NCI-H2081 (cell line): ENCODE data around the gene PRPSAP1.
A peak's percentile ranks its signal among the peaks of the same experiment; 100 is the strongest.
"Not testable (repeated sequence)": the region's sequence is repeated elsewhere in the genome, so short reads cannot be mapped to it uniquely, and the experiment has no call there.

Experiments used
- DNase-seq, 2 experiments: peaks; one replicate each; lab custom pipeline; 2025; lab: John Stamatoyannopoulos, UW

PRPSAP1 gene

DNA sequence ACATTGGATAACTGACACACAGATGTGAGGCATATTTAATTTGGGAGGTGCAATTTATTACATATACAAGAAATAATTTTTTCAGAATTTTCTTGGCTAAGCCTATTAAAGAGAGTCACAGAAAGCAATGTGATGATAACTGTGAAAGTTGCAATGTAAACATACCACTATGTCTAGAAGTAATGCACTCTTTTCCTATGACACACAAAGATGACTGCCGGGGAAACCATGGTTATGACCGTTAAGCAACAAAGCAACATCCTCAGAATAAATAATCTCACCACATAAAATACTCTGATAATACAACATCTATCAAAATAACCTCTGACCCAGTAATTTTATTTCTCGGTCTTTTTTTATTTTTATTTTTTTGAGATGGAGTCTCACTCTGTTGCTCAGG is 35.1 kb downstream of the PRPSAP1 start:
- no peak for DNase-seq

GRCh38 chr17:76317535-76317934 is 36.2 kb downstream of the PRPSAP1 start:
- DNase-seq = no peak

- no peak for DNase-seq
Measured at GRCh38 chr17:76314392-76315227, 39.1 kb downstream of the PRPSAP1 start.

GRCh38 chr17:76312735-76313134 is 41.0 kb downstream of the PRPSAP1 start:
- DNase-seq = no peak

- no peak for DNase-seq
Measured at GRCh38 chr17:76309461-76309860, 44.3 kb downstream of the PRPSAP1 start.

DNA sequence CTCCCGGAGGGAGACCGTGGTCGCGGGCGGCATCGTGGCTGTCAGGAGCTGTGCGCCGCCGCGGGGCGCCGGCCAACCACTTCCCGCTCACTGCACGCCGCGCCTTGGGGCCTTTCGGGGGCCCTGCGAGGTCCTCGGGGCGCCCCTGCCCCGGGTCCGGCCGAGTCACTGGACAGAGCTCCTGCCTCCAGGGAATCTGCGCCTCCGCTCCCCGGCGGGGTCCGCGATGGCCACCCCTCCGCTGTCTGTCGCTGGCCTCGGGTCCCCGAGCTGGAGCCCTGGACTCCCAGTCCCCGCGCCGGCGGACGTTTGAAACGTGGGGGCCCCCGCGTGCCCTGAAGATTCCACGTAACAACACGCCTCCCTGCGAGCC is 45.8 kb downstream of the PRPSAP1 start, which contains the start of gene QRICH2:
Gene QRICH2 (minus strand): TSS at position 311 of the 373 bp plus-strand sequence. CDS start 278 bp downstream, at position 33.
- DNase-seq = no peak

- DNase-seq = no peak
Measured at GRCh38 chr17:76307299-76307965, 46.3 kb downstream of the PRPSAP1 start.

GRCh38 chr17:76305135-76305454 is 48.6 kb downstream of the PRPSAP1 start:
- DNase-seq = not testable (repeated sequence)

DNA sequence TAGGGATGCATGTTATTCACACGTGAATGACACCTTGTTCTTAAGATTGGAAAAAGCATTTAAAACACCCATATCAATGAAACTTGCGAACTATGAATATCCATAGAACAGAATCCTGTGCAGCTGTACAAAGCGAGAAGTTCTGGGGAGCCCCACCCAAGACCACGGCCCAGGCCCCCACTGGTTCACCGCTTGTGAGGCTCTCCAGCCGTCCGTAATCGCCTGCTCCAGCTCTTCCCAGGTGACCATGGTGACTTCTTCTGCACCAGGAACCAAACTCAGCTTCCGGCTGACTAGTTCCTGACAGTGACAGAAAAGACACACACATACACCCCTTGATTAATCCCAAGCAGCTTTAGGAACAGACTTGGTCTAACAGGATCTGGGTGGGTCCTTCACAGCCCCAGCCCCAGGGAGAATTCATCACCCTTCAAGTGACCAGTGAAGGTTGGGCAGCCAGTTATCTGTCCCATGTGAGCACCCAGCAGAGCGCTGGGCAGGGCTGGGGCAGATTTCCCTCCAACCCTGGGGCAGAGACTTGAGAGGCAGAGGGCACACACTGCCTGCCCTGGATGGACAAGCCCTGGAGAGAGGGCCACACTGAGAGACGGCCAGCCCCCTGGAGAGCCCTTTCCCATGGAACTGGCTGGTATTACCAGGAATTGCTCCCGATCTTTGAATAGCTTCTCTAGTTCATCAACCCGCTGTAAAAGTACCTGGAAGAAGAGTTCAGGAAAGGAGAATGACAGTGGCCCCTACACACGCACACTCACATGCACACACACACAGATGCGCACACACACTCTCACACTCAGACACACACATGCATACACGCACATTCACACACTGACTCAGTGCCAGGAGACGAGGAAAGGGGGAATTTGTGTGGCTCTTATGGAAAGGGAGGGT is 49.2 kb downstream of the PRPSAP1 start:
- DNase-seq = no peak

- DNase-seq = no peak
Measured at GRCh38 chr17:76297436-76297835, 56.3 kb downstream of the PRPSAP1 start.

- DNase-seq = no peak
Measured at GRCh38 chr17:76296889-76297288, 56.8 kb downstream of the PRPSAP1 start.

DNA sequence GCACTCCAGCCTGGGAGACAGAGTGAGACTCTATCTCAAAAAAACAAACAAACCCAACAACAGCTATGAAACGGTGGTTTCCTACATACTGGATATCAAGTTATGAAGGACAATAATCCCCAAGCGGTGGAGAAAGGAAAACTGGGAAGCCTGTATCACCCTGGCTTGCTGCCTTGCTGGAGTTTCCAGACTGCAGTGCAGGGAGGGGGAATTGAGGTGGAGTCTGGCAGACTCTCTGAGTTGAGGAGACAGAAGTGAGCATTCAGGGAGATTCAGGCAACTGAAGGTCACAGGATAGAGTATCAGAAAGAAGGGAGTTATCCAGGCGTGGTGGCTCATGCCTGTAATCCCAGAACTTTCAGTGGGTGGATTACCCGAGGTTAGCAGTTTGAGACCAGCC is 57.5 kb downstream of the PRPSAP1 start:
- DNase-seq = no peak

GRCh38 chr17:76293106-76293505 is 60.6 kb downstream of the PRPSAP1 start:
- no peak for DNase-seq

GRCh38 chr17:76292567-76292966 is 61.1 kb downstream of the PRPSAP1 start:
- no peak for DNase-seq

DNA sequence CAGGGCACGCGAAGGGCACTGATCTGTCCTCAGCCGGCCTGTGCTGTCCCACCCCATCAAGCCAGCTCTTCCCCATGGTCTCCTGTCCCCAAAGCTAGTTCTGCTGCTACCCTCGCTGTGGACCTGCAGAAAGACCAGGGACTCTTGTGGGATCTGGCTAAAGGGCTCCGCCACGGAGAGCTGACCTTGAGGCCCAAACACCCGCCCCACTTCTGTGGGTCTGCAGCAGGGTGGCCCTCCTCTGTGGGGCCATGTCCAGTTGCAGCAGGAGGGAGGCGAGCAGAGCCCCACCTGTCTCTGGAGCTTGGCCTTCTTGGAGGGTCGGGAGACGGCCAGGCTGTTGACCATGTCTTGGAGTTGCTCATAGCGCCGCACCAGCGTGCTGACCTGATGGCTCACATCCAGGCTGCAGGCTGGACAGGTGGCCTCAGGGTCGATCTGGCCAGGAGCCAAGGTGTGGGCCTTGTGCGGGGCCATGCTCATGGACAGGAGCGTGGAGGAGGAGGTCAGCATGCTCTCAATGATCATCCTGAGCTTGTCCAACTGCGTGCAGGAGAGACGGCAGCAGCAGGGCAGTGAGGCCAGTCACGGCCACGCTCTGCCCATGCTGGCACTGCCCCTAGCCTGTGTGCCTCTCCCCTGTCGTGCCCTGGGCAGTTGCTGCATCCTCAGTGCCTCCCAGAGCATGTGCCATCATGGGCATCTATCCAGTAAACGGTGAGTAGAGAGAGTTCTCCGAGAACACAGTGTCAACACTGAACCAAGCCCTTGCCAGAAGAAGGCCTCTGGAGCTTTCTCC is 71.9 kb downstream of the PRPSAP1 start:
- DNase-seq = no peak

DNA sequence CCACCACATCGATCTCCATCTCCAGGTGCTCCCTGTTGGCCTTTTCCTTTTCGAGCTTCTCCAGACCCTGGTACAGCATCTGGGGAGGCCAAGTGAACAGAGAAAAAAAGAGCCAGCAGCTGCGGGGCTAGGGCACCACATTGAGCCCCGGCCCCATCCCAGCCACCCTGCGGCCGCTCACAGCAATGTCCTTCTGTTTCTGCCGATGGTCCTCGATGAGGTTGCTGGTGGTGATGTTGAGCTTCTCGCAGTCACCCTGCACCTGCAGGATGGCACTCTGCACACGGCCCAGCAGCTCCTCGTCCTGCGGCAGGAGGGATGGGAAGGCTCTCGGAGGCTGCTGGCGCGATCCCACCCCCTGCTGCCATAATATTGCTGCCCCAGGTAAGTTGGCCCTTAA is 73.1 kb downstream of the PRPSAP1 start:
- no peak for DNase-seq

- DNase-seq = no peak
Measured at GRCh38 chr17:76279742-76280287, 73.9 kb downstream of the PRPSAP1 start.

DNA sequence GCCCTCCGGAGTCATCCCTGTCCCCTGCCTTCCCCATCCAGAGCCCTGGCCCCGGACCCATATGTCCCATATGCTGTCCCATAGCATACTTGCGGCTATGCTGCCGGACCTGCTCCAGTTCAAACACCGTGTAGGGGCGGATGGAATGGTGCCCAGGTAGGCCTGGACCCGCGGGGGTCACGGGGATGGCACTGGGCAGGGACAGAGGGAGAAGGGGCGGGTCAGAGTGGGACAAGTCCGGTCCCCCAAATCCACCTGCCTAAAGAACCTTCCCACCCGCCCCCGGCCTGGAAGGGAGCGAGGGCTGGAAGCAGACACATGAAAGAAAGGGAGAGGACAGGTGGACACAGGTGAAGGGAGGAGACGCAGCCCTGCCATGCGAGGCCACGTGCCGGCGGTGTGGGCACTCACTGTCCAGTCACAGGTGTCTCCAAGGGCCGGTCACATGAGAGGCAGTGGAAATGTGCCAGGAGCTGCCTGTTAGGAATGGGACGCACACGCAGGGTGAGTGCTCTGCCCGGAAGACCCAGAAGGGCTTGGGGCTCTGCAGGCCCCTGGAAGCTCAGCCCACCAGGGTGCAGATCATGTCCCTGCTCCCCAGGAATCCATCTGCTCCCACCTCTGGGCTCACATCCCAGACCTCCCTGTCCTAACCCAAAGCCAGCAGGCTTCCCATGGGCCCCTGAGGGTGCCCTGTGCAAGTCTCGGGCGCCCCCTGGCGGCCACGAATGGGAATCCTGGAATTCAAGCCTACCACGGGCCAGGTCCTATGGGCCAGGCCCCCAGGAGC is 74.6 kb downstream of the PRPSAP1 start:
- peak; percentile 73 to 84 for DNase-seq

DNA sequence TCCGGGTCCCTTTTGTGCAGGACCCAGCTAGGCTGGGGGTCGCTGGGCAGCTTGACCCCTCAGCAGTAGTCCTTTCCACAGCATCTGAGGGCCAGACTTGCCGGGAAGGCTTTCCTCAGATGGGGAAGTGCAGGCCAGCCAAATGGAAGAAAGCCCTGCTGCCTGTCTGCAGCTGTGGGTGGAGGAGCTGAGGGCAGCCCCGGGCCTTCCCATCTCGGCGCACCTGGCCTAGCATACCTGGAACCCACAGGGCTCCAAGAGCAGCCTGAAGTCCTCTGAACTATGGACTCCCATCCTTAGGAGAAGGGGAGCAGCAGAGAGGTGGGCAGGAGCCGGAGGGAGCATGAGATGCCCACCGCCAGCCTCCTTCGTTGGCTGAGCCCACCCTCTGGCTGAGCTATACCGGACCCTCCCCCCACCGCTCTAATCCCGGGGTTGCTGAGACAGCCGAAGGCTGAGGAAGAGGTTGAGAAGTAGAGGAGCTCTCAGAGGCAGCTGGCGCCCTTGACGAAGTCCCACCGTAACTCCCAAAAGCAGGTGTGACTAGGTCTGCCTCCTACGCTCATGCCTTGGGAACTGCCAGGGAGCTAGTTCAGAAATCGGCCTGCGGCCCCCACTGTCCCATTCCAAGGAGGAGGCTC is 75.3 kb downstream of the PRPSAP1 start:
- DNase-seq = no peak
